Hepatocyte (in vitro differentiated cells): ENCODE data around the gene ROR1. TPM values are rescaled to one million over a fixed set of nuclear protein-coding genes. Genes with fewer than 3 reads are reported as not detected.

Experiments
- DNase-seq: peaks from one replicate; pipeline ENCODE4 v3.0.0-alpha.2; 2016; ENCODE audit warnings: low spot score
- H2AFZ ChIP-seq: fragments of 200-600 bp; sonication (generic); 2 replicates; pipeline ENCODE4 v1.6.0; 2016; ENCODE audit warnings: antibody characterized with exemption, mild to moderate bottlenecking
- H3K27ac ChIP-seq: fragments of 200-600 bp; sonication (generic); 2 replicates; pipeline ENCODE4 v1.5.1; 2016; ENCODE audit warnings: mild to moderate bottlenecking
- H3K27me3 ChIP-seq: fragments of 200-600 bp; sonication (generic); 2 replicates; pipeline ENCODE4 v1.6.1; 2016
- H3K36me3 ChIP-seq: fragments of 200-600 bp; sonication (generic); replicated peaks from 2 replicates; pipeline ENCODE4 v1.5.1; 2016; ENCODE audit warnings: low read depth; ENCODE audit not compliant: insufficient read depth
- H3K4me1 ChIP-seq: fragments of 200-600 bp; sonication (generic); 2 replicates; pipeline ENCODE4 v1.5.1; 2016; ENCODE audit warnings: mild to moderate bottlenecking, moderate library complexity; ENCODE audit not compliant: insufficient read depth
- H3K4me2 ChIP-seq: fragments of 200-600 bp; sonication (generic); 2 replicates; pipeline ENCODE4 v1.6.0; 2016
- H3K4me3 ChIP-seq: fragments of 200-600 bp; sonication (generic); 2 replicates; pipeline ENCODE4 v1.5.1; 2016; ENCODE audit warnings: mild to moderate bottlenecking
- H3K79me2 ChIP-seq: fragments of 200-600 bp; sonication (generic); 2 replicates; pipeline ENCODE4 v1.6.0; 2017; ENCODE audit warnings: mild to moderate bottlenecking
- H3K9me2 ChIP-seq: fragments of 200-600 bp; sonication (generic); replicated peaks from 2 replicates; pipeline ENCODE4 v1.6.0; 2017; ENCODE audit warnings: mild to moderate bottlenecking; ENCODE audit not compliant: insufficient read depth
- H3K9me3 ChIP-seq: fragments of 200-600 bp; sonication (generic); 2 replicates; pipeline ENCODE4 v1.5.1; 2016; ENCODE audit warnings: low read depth, mild to moderate bottlenecking
- H4K20me1 ChIP-seq: fragments of 200-600 bp; sonication (generic); 2 replicates; pipeline ENCODE4 v1.6.0; 2016; ENCODE audit warnings: mild to moderate bottlenecking; ENCODE audit not compliant: insufficient read depth, poor library complexity, severe bottlenecking
- EZH2 ChIP-seq: fragments of 200-600 bp; sonication (generic); IDR thresholded peaks from 2 replicates; pipeline ENCODE4 v1.6.1; 2016; ENCODE audit warnings: antibody characterized with exemption, mild to moderate bottlenecking, borderline replicate concordance
- EZH2phosphoT487 ChIP-seq: fragments of 200-600 bp; sonication (generic); IDR thresholded peaks from one replicate; pipeline ENCODE4 v1.6.1; 2018; ENCODE audit warnings: antibody characterized with exemption, mild to moderate bottlenecking, low read depth, moderate library complexity; ENCODE audit not compliant: unreplicated experiment, severe bottlenecking
- WGBS: methylation state at CpG from one replicate; pipeline ENCODE4 v1.1.6; 2016; ENCODE audit warnings: low lambda C conversion rate; ENCODE audit errors: missing lambda C conversion rate; 5-methylcytosine and 5-hydroxymethylcytosine counted together
- polyA plus RNA-seq: library from polyadenylated mRNA; unstranded; fragments of >200 nt; fragmentation: Nextera tagmentation; extraction: Ambion mirVana; gene quantifications from 2 replicates; pipeline ENCODE4 v1.2.1, GENCODE V29; 2016
- total RNA-seq: library from RNA; depleted of rRNA; stranded (reverse); fragments of >200 nt; gene quantifications from 2 replicates; pipeline ENCODE4 v1.2.3, GENCODE V29; 2014
- TF ChIP-seq, protein P1 (sequence below): fragments of 200-600 bp; sonication (generic); IDR thresholded peaks from 2 replicates; pipeline ENCODE4 v1.5.1; 2016; ENCODE audit warnings: antibody characterized with exemption, mild to moderate bottlenecking; ENCODE audit not compliant: poor library complexity

Gene ROR1
- total and polyA plus RNA-seq, 2 experiments from 2014 or later, result 16.4 to 27.7 TPM

- WGBS, result 84% methylated on average over 1 of the region's 1 CpG
- no peaks in the 10 kb centered on the region for H3K4me1 ChIP-seq
- H3K9me2 ChIP-seq, result no peaks in the 10 kb centered on the region
Observed at GRCh38 chr1:63888984-63889383, 115.2 kb downstream of the ROR1 start.

DNA sequence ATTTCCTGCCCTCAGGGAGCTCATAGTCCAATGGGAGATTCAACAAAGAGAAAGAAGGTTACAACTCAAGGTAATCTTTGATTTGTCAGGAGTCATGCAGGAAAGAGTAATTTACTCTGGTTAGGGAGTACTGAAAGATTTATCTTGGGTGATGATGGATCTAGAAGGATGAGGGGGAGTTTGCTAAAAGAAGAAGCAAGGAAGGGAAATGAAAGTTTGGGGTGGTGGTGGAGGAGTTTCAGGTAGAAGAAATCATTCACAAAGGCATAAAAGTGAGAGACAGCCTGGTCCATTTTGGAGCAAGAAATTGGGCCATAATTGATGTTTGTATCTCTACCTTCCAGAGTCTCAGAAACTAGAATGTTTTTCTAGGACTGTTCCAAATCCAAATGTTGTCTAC, 116.7 kb downstream of the ROR1 start:
- Histone ChIP-seq H3K4me2 (no peak overlapping the region), H2AFZ (no peak overlapping the region), H3K4me1 (no peaks in the 10 kb centered on the region), H3K27me3 (no peaks in the 10 kb centered on the region), H3K27ac (no peak overlapping the region), H3K4me3 (no peak overlapping the region), H3K36me3 (no peaks in the 10 kb centered on the region), H3K79me2 (peaks cover 62% of the 10 kb centered on the region), H3K9me2 (no peaks in the 10 kb centered on the region), H3K9me3 (peaks cover 7% of the 10 kb centered on the region), H4K20me1 (no peaks in the 10 kb centered on the region)
- DNase-seq, result no peak
- TF ChIP-seq EZH2phosphoT487, result no peak
- TF ChIP-seq, protein P1, sequence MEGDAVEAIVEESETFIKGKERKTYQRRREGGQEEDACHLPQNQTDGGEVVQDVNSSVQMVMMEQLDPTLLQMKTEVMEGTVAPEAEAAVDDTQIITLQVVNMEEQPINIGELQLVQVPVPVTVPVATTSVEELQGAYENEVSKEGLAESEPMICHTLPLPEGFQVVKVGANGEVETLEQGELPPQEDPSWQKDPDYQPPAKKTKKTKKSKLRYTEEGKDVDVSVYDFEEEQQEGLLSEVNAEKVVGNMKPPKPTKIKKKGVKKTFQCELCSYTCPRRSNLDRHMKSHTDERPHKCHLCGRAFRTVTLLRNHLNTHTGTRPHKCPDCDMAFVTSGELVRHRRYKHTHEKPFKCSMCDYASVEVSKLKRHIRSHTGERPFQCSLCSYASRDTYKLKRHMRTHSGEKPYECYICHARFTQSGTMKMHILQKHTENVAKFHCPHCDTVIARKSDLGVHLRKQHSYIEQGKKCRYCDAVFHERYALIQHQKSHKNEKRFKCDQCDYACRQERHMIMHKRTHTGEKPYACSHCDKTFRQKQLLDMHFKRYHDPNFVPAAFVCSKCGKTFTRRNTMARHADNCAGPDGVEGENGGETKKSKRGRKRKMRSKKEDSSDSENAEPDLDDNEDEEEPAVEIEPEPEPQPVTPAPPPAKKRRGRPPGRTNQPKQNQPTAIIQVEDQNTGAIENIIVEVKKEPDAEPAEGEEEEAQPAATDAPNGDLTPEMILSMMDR, result no peak
- TF ChIP-seq EZH2, result no peak

More at GRCh38 chr1:63888984-63889383, 115.2 kb downstream of the ROR1 start:
- Histone ChIP-seq H3K4me3 (no peak overlapping the region), H3K27ac (no peak overlapping the region), H2AFZ (no peak overlapping the region), H3K36me3 (no peaks in the 10 kb centered on the region), H3K79me2 (peaks cover 67% of the 10 kb centered on the region), H3K9me3 (peaks cover 7% of the 10 kb centered on the region), H3K4me2 (no peak overlapping the region), H4K20me1 (no peaks in the 10 kb centered on the region), H3K27me3 (no peaks in the 10 kb centered on the region)
- DNase-seq, result no peak
- TF ChIP-seq EZH2phosphoT487 (no peak), EZH2 (no peak)
- TF ChIP-seq, protein P1, result no peak

- TF ChIP-seq EZH2phosphoT487, result no peak
- TF ChIP-seq, protein P1, result no peak
- TF ChIP-seq EZH2, result no peak
- no peaks in the 10 kb centered on the region for H4K20me1 ChIP-seq
- WGBS, result 91% methylated on average over 4 of the region's 4 CpGs
- H2AFZ ChIP-seq, result no peak overlapping the region
- no peak overlapping the region for H3K4me2 ChIP-seq
- H3K4me1 ChIP-seq, result no peaks in the 10 kb centered on the region
- H3K4me3 ChIP-seq, result no peak overlapping the region
- H3K9me3 ChIP-seq, result peaks cover 7% of the 10 kb centered on the region
- DNase-seq, result no peak
- no peak overlapping the region for H3K27ac ChIP-seq
- peaks cover 62% of the 10 kb centered on the region for H3K79me2 ChIP-seq
- no peaks in the 10 kb centered on the region for H3K36me3 ChIP-seq
- no peaks in the 10 kb centered on the region for H3K9me2 ChIP-seq
- H3K27me3 ChIP-seq, result no peaks in the 10 kb centered on the region
Observed at GRCh38 chr1:63891060-63891690, 117.4 kb downstream of the ROR1 start.
